Smooth muscle cell (in vitro differentiated cells): Measurements from ENCODE around the gene DDC. TPM values are rescaled to one million over a fixed set of nuclear protein-coding genes. Genes with fewer than 3 reads are reported as not detected.

ENCODE experiments used
- DNase-seq: peaks from one replicate; lab custom pipeline; 2025; ENCODE audit not compliant: unreplicated experiment; lab: John Stamatoyannopoulos, UW
- H2AFZ ChIP-seq: fragments of 200-600 bp; sonication (generic); 2 replicates; pipeline ENCODE4 v1.6.0; 2016; ENCODE audit warnings: antibody characterized with exemption, low read depth, mild to moderate bottlenecking
- H3F3A ChIP-seq: fragments of 200-600 bp; sonication (generic); 2 replicates; pipeline ENCODE4 v1.6.0; 2017; ENCODE audit warnings: antibody characterized with exemption, low read depth
- H3K27ac ChIP-seq: fragments of 200-600 bp; sonication (generic); 2 replicates; pipeline ENCODE4 v1.5.1; 2016; ENCODE audit warnings: low read depth, mild to moderate bottlenecking
- H3K27me3 ChIP-seq: fragments of 200-600 bp; sonication (generic); 2 replicates; pipeline ENCODE4 v1.6.1; 2016; ENCODE audit warnings: low read depth, mild to moderate bottlenecking
- H3K36me3 ChIP-seq: fragments of 200-600 bp; sonication (generic); 2 replicates; pipeline ENCODE4 v1.5.1; 2016; ENCODE audit warnings: low read depth
- H3K4me1 ChIP-seq: fragments of 200-600 bp; sonication (generic); 2 replicates; pipeline ENCODE4 v1.5.1; 2016; ENCODE audit warnings: low read depth
- H3K4me2 ChIP-seq: fragments of 200-600 bp; sonication (generic); 2 replicates; pipeline ENCODE4 v1.6.0; 2016; ENCODE audit warnings: mild to moderate bottlenecking
- H3K4me3 ChIP-seq: fragments of 200-600 bp; sonication (generic); 2 replicates; pipeline ENCODE4 v1.5.1; 2016; ENCODE audit warnings: mild to moderate bottlenecking
- H3K79me2 ChIP-seq: fragments of 200-600 bp; sonication (generic); 2 replicates; pipeline ENCODE4 v1.6.0; 2016; ENCODE audit warnings: low read depth, mild to moderate bottlenecking
- H3K9ac ChIP-seq: fragments of 200-600 bp; sonication (generic); 2 replicates; pipeline ENCODE4 v1.6.0; 2016; ENCODE audit warnings: low read depth
- H3K9me3 ChIP-seq: fragments of 200-600 bp; sonication (generic); replicated peaks from 2 replicates; pipeline ENCODE4 v1.5.1; 2016; ENCODE audit warnings: low read depth
- H4K20me1 ChIP-seq: fragments of 200-600 bp; sonication (generic); 2 replicates; pipeline ENCODE4 v1.6.0; 2016; ENCODE audit warnings: low read depth
- CTCF ChIP-seq: fragments of 200-600 bp; sonication (generic); IDR thresholded peaks from 2 replicates; pipeline ENCODE4 v1.5.1; 2017; ENCODE audit warnings: borderline replicate concordance, mild to moderate bottlenecking, antibody characterized with exemption; ENCODE audit not compliant: insufficient read depth, poor library complexity, severe bottlenecking
- WGBS: methylation state at CpG from one replicate; pipeline ENCODE4 v1.1.7; 2016; ENCODE audit warnings: low lambda C conversion rate; 5-methylcytosine and 5-hydroxymethylcytosine counted together
- polyA plus RNA-seq: library from polyadenylated mRNA; unstranded; fragments of >200 nt; fragmentation: Nextera tagmentation; extraction: Ambion mirVana; gene quantifications from 2 replicates; pipeline ENCODE4 v1.2.1, GENCODE V29; 2016
- total RNA-seq: library from RNA; depleted of rRNA; stranded (reverse); fragments of >200 nt; gene quantifications from 2 replicates; pipeline ENCODE4 v1.2.3, GENCODE V29; 2014

DDC gene
- total and polyA plus RNA-seq, 2 experiments from 2014 or later = not detected

- H3K36me3 ChIP-seq = no peaks in the 10 kb centered on the region
- H3K79me2 ChIP-seq = no peaks in the 10 kb centered on the region
- no peak overlapping the region for H3K4me3 ChIP-seq
- no peak for DNase-seq
- no peak overlapping the region for H3K9ac ChIP-seq
- H3K27ac ChIP-seq = no peak overlapping the region
- no peaks in the 10 kb centered on the region for H4K20me1 ChIP-seq
- no peaks in the 10 kb centered on the region for H3K27me3 ChIP-seq
- no peak overlapping the region for H2AFZ ChIP-seq
- no peaks in the 10 kb centered on the region for H3F3A ChIP-seq
- H3K9me3 ChIP-seq = no peaks in the 10 kb centered on the region
- no peak overlapping the region for H3K4me2 ChIP-seq
- no peak for TF ChIP-seq CTCF
- no peaks in the 10 kb centered on the region for H3K4me1 ChIP-seq
- 95% methylated on average over 7 of the region's 7 CpGs for WGBS
These were observed 85.3 kb downstream of the DDC start for GRCh38 chr7:50479743-50480517.

- Histone ChIP-seq H3K4me2 (no peak overlapping the region), H3K36me3 (no peaks in the 10 kb centered on the region), H3K4me3 (no peak overlapping the region), H3K4me1 (no peaks in the 10 kb centered on the region), H3F3A (no peaks in the 10 kb centered on the region), H3K79me2 (no peaks in the 10 kb centered on the region), H3K9ac (no peak overlapping the region), H3K27ac (no peak overlapping the region), H3K27me3 (no peaks in the 10 kb centered on the region), H3K9me3 (no peaks in the 10 kb centered on the region), H4K20me1 (no peaks in the 10 kb centered on the region), H2AFZ (no peak overlapping the region)
- WGBS = 65% methylated on average over 6 of the region's 6 CpGs
- TF ChIP-seq CTCF = no peak
- DNase-seq = no peak
These were observed 87.6 kb downstream of the DDC start for GRCh38 chr7:50477640-50478039.

GRCh38 chr7:50476953-50477625 is 88.1 kb downstream of the DDC start:
- no peak overlapping the region for H3K27ac ChIP-seq
- no peaks in the 10 kb centered on the region for H3K27me3 ChIP-seq
- no peaks in the 10 kb centered on the region for H3K9me3 ChIP-seq
- no peak for TF ChIP-seq CTCF
- no peak overlapping the region for H3K4me3 ChIP-seq
- H3K36me3 ChIP-seq = no peaks in the 10 kb centered on the region
- H3K9ac ChIP-seq = no peak overlapping the region
- H3K4me2 ChIP-seq = no peak overlapping the region
- H4K20me1 ChIP-seq = no peaks in the 10 kb centered on the region
- no peaks in the 10 kb centered on the region for H3F3A ChIP-seq
- no peaks in the 10 kb centered on the region for H3K4me1 ChIP-seq
- 96% methylated on average over 9 of the region's 9 CpGs for WGBS
- no peak for DNase-seq
- no peak overlapping the region for H2AFZ ChIP-seq
- H3K79me2 ChIP-seq = no peaks in the 10 kb centered on the region
